NCI-H446 (cell line): ENCODE measurements around the gene TMEM138.

Experiments used
- DNase-seq, 2 experiments: peaks; one replicate each; lab custom pipeline; 2025; lab: John Stamatoyannopoulos, UW

The TMEM138 gene

GRCh38 chr11:61342207-61342803 is 19.9 kb upstream of the TMEM138 start:
- no peak for DNase-seq

- DNase-seq = no peak
Measured at GRCh38 chr11:61343792-61344745, 18.1 kb upstream of the TMEM138 start.

DNA sequence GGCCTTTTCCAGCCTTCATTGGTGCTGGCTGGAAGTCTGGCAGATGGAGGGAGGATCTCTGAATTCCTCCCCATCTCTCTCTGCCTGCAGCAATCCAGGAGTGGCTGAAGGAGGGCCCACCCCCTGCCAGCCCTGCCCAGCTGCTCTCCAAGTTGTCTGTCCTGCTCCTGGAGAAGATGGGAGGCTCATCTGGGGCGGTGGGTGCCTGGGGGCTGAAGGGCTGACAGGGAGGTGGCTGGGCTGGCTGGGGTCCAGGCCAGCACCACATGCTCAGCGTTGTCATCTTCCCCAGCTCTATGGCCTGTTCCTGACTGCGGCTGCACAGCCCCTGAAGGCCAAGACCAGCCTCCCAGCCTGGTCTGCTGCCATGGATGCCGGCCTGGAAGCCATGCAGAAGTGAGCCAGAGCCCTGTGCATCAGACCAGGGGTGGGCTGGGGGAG is 17.0 kb upstream of the TMEM138 start:
- peak in 1 of 2 experiments; percentile 59 for DNase-seq

- no peak for DNase-seq
Measured at GRCh38 chr11:61345954-61346843, 16.0 kb upstream of the TMEM138 start.

- DNase-seq = no peak
Measured at GRCh38 chr11:61347916-61348461, 14.2 kb upstream of the TMEM138 start.

GRCh38 chr11:61349189-61349751 is 12.9 kb upstream of the TMEM138 start:
- no peak for DNase-seq

- no peak for DNase-seq
Measured at GRCh38 chr11:61349916-61350315, 12.3 kb upstream of the TMEM138 start.

DNA sequence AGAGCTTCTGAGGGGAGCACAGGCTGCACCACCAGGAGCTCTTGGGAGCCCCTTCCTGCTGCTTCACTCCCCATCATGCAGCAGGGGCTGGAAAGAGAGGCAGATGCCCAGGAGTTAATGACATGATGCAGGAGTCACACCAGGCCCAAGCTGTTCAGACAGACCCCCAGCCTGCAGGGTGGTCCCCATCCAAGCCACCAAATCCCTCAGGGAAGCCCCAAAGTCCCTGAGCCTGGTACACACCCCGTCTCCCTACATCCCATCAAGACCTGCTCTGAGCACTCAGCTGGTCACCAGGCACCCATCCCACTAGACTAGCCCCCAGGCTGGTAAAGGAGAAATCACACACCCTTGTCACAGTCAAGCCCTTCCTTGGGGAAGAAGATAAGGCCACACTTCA is 11.8 kb upstream of the TMEM138 start:
- DNase-seq = no peak

- DNase-seq = no peak
Measured at GRCh38 chr11:61350803-61351202, 11.4 kb upstream of the TMEM138 start.

- no peak for DNase-seq
Measured at GRCh38 chr11:61352038-61352437, 10.1 kb upstream of the TMEM138 start.

- DNase-seq = no peak
Measured at GRCh38 chr11:61353131-61354067, 8.8 kb upstream of the TMEM138 start.

DNA sequence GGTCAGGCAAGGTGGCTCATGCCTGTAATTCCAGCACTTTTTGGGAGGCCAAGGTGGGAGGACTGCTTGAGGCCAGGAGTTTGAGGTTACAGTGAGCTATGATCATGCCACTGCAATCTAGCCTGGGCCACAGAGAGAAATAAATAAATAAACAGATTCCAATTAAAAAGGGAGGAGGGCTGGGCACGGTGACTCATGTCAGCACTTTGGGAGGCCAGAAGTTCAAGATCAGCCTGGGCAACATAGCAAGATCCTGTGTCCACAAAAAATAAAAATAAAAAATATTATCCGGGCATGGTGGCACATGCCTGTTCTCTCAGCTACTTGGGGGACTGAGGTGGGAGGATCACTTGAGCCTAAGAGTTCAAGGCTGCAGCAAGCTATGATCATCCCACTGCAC is 8.0 kb upstream of the TMEM138 start:
- DNase-seq = no peak

- no peak for DNase-seq
Measured at GRCh38 chr11:61356706-61357105, 5.5 kb upstream of the TMEM138 start.

GRCh38 chr11:61357233-61357893 is 4.8 kb upstream of the TMEM138 start:
- no peak for DNase-seq

GRCh38 chr11:61357894-61358239 is 4.3 kb upstream of the TMEM138 start:
- no peak for DNase-seq

DNA sequence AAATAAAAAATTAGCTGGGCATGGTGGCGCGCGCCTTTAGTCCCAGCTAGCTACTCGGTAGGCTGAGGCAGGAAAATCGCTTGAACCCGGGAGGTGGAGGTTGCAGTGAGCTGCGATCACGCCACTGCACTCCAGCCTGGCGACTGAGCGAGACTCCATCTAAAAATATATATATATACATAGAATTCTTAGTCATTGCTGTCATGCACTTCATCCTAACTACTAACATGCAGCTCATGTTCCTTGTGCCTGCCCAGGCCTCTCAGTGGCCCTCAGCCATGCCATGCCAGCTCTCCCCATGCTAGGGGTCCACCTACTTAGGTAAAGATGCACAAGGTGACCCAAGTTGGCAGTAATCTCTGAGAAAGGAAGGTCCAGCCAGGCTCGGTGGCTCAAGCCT is 3.6 kb upstream of the TMEM138 start:
- DNase-seq = no peak

DNA sequence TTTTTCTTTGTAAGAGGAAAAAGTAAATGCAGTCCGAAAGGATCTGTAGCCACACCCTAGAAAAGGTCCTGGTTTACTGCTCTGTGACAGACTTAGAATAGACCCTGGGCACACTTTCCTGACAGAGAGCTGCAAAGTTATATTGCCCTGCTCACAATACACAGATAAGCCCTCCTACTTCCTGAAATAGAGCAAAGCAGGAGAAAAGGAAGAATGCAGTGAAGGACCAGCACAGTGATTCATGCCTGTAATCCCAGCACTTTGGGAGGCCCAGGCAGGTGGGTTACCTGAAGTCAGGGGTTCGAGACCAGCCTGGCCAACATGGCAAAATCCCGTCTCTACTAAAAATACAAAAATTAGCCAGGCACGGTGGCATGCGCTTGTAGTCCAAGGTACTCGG is 2.7 kb upstream of the TMEM138 start:
- DNase-seq = no peak

DNA sequence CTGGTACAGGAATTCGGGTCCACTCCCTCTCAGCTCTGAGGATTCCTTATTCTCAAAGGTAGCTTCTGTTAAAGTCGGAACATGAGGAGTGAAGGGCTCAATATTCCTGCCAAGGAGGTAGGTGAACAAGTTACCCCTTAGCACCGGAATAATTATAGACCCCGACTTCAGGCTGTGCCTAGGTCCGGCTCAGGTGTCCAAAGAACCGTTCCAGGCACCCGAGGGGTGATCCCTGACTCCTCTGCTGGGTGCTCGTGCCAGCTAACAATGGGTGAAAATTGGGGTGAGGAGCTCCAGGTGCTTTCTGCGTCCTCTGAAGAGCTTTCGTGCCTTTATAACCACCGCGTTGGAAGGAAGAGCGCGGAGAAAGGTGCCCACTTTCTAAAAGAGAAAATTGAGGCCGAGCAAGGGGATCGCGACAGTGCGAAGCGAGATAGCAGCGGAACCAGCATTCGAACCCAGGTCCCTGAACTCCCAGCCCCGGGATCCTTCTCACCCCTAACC is 885 bp upstream of the TMEM138 start:
- DNase-seq = no peak

GRCh38 chr11:61362542-61362875 is 335 bp downstream of the TMEM138 start:
- DNase-seq = no peak
